Endodermal cell (in vitro differentiated cells): ENCODE results near the gene MUC20. TPM values are rescaled to one million over a fixed set of nuclear protein-coding genes. Genes with fewer than 3 reads are reported as not detected.

Experiments
- DNase-seq: peaks from one replicate; pipeline ENCODE4 v3.0.0-alpha.2; 2017
- H3K27ac ChIP-seq: 2 replicates; pipeline ENCODE4 v1.5.1; 2013; ENCODE audit warnings: mild to moderate bottlenecking, low read depth, low read length, moderate library complexity
- H3K27me3 ChIP-seq: 2 replicates; pipeline ENCODE4 v1.6.1; 2013; ENCODE audit warnings: mild to moderate bottlenecking, low read length, moderate library complexity; ENCODE audit not compliant: insufficient read depth, control insufficient read depth, poor library complexity, severe bottlenecking
- H3K36me3 ChIP-seq: 2 replicates; pipeline ENCODE4 v1.7.0; 2013; ENCODE audit warnings: mild to moderate bottlenecking, low read length, moderate library complexity; ENCODE audit not compliant: control insufficient read depth, insufficient read depth
- H3K4me1 ChIP-seq: one replicate; pipeline ENCODE4 v1.7.0; 2013; ENCODE audit warnings: low read length; ENCODE audit not compliant: control insufficient read depth, insufficient read depth
- H3K4me3 ChIP-seq: 2 replicates; pipeline ENCODE4 v1.5.1; 2013; ENCODE audit warnings: mild to moderate bottlenecking, low read length, moderate library complexity
- H3K9ac ChIP-seq: 2 replicates; pipeline ENCODE4 v1.6.1; 2013; ENCODE audit warnings: mild to moderate bottlenecking, low read length, moderate library complexity; ENCODE audit not compliant: poor library complexity, severe bottlenecking; ENCODE audit errors: extremely low read depth
- H3K9me3 ChIP-seq: 2 replicates; pipeline ENCODE4 v1.6.1; 2013; ENCODE audit warnings: mild to moderate bottlenecking, low read length, moderate library complexity; ENCODE audit not compliant: control insufficient read depth
- H3K27ac Mint-ChIP-seq: 2 replicates; pipeline ENCODE4 v1.8.0; 2020; ENCODE audit warnings: mixed read lengths
- H3K27me3 Mint-ChIP-seq: 2 replicates; pipeline ENCODE4 v1.8.0; 2021; ENCODE audit warnings: mild to moderate bottlenecking, mixed read lengths; ENCODE audit not compliant: insufficient read depth
- H3K36me3 Mint-ChIP-seq: 2 replicates; pipeline ENCODE4 v1.8.0; 2020; ENCODE audit warnings: low read depth, mixed read lengths
- H3K4me1 Mint-ChIP-seq: 2 replicates; pipeline ENCODE4 v1.8.0; 2020; ENCODE audit warnings: mixed read lengths
- H3K4me3 Mint-ChIP-seq: 2 replicates; pipeline ENCODE4 v1.8.0; 2020; ENCODE audit warnings: mild to moderate bottlenecking, moderate library complexity, mixed read lengths
- H3K9me3 Mint-ChIP-seq: 2 replicates; pipeline ENCODE4 v1.8.0; 2020; ENCODE audit warnings: mild to moderate bottlenecking, mixed read lengths
- WGBS, 2 experiments: methylation state at CpG; one replicate each; pipeline versions ENCODE4 v1.1.5 to v1.1.7; 2013; ENCODE audit warnings: missing lambda C conversion rate in 2 of 2, mixed read lengths in 1 of 2; ENCODE audit not compliant: insufficient coverage in 1 of 2, insufficient read length in 1 of 2; 5-methylcytosine and 5-hydroxymethylcytosine counted together
- total RNA-seq, 2 donors: library from RNA; stranded (reverse); fragmentation: NEBNext Ultra II Directional in 1 of 2; extraction: Animal tissue kit (Norgen Biotek cat#: 25700) in 1 of 2; gene quantifications; 2 replicates in 1 of 2; 3 replicates in 1 of 2; pipeline ENCODE4 v1.2.1, GENCODE V29; 2021
- TF ChIP-seq, protein P1 (sequence below): fragments of 200-600 bp; sonication (generic); conservative IDR thresholded peaks from 2 replicates; pipeline ENCODE4 v1.5.0; 2021; ENCODE audit warnings: antibody characterized with exemption, mild to moderate bottlenecking

Gene MUC20
- total RNA-seq, 2 donors from 2014 or later: 0.89 to 1.3 TPM

- Mint-ChIP-seq H3K4me3 (no peak overlapping the region), H3K27ac (no peak overlapping the region), H3K36me3 (no peaks in the 10 kb centered on the region), H3K27me3 (no peaks in the 10 kb centered on the region), H3K9me3 (no peaks in the 10 kb centered on the region), H3K4me1 (no peaks in the 10 kb centered on the region)
- WGBS, 2 experiments: 77 to 100% methylated on average over 2 to 9 of the region's 10 CpGs
- no peaks in the 10 kb centered on the region for H3K27me3 ChIP-seq
- DNase-seq: no peak
- no peaks in the 10 kb centered on the region for H3K4me1 ChIP-seq
- no peak overlapping the region for H3K4me3 ChIP-seq
- no peak overlapping the region for H3K9ac ChIP-seq
- H3K9me3 ChIP-seq: no peaks in the 10 kb centered on the region
- H3K36me3 ChIP-seq: no peaks in the 10 kb centered on the region
- TF ChIP-seq, protein P1, sequence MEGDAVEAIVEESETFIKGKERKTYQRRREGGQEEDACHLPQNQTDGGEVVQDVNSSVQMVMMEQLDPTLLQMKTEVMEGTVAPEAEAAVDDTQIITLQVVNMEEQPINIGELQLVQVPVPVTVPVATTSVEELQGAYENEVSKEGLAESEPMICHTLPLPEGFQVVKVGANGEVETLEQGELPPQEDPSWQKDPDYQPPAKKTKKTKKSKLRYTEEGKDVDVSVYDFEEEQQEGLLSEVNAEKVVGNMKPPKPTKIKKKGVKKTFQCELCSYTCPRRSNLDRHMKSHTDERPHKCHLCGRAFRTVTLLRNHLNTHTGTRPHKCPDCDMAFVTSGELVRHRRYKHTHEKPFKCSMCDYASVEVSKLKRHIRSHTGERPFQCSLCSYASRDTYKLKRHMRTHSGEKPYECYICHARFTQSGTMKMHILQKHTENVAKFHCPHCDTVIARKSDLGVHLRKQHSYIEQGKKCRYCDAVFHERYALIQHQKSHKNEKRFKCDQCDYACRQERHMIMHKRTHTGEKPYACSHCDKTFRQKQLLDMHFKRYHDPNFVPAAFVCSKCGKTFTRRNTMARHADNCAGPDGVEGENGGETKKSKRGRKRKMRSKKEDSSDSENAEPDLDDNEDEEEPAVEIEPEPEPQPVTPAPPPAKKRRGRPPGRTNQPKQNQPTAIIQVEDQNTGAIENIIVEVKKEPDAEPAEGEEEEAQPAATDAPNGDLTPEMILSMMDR: no peak
- H3K27ac ChIP-seq: no peak overlapping the region
These were observed 47.0 kb downstream of the MUC20 start for GRCh38 chr3:195767792-195768191.

- TF ChIP-seq, protein P1: no peak
- no peak overlapping the region for H3K27ac ChIP-seq
- DNase-seq: no peak
- Mint-ChIP-seq H3K27ac (no peak overlapping the region), H3K4me3 (no peak overlapping the region), H3K4me1 (no peaks in the 10 kb centered on the region), H3K36me3 (no peaks in the 10 kb centered on the region), H3K9me3 (no peaks in the 10 kb centered on the region), H3K27me3 (no peaks in the 10 kb centered on the region)
- H3K9ac ChIP-seq: no peak overlapping the region
- no peaks in the 10 kb centered on the region for H3K4me1 ChIP-seq
- 87 to 93% methylated on average over 4 to 6 of the region's 6 CpGs for WGBS, 2 experiments
- H3K36me3 ChIP-seq: no peaks in the 10 kb centered on the region
- no peaks in the 10 kb centered on the region for H3K9me3 ChIP-seq
- no peaks in the 10 kb centered on the region for H3K27me3 ChIP-seq
- H3K4me3 ChIP-seq: no peak overlapping the region
These were observed 47.6 kb downstream of the MUC20 start for GRCh38 chr3:195768414-195768813.

GRCh38 chr3:195768831-195769303 is 48.1 kb downstream of the MUC20 start:
- no peak overlapping the region for H3K27ac Mint-ChIP-seq
- no peaks in the 10 kb centered on the region for H3K36me3 Mint-ChIP-seq
- Histone ChIP-seq H3K27ac (no peak overlapping the region), H3K4me1 (no peaks in the 10 kb centered on the region), H3K4me3 (no peak overlapping the region), H3K9ac (no peak overlapping the region), H3K36me3 (no peaks in the 10 kb centered on the region), H3K9me3 (no peaks in the 10 kb centered on the region), H3K27me3 (no peaks in the 10 kb centered on the region)
- no peak overlapping the region for H3K4me3 Mint-ChIP-seq
- TF ChIP-seq, protein P1: no peak
- no peaks in the 10 kb centered on the region for H3K27me3 Mint-ChIP-seq
- H3K4me1 Mint-ChIP-seq: no peaks in the 10 kb centered on the region
- DNase-seq: no peak
- H3K9me3 Mint-ChIP-seq: no peaks in the 10 kb centered on the region
- 88% methylated on average over 8 to 17 of the region's 17 CpGs for WGBS, 2 experiments
